ENCODE data around the gene SLC16A3. TPM values are rescaled to one million over a fixed set of nuclear protein-coding genes. Genes with fewer than 3 reads are reported as not detected.

Gene SLC16A3
- polyA plus RNA-seq, 1 of the 3 experiments (the other 2 are of a cell fraction): 70.7 TPM

DNA sequence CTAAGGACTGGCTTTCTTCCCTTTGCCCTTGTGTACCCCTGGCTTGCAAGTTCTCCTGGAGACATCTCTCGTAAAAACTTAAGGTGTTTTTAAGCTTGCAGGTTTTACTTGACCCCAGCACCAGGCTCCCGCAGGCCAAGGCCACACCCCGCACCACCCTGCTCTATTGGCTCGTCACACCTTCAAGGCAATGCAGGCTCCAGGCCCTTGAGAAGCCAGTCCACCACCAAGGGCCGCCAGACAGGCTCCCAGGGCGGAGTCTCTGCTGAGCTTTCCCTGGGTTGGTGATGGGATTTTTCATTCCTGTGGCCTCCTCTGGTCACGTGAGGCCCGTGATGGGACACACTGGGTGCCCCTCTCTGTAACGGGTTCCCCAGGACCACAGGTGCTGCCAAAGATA lies 34.8 kb downstream of the SLC16A3 start:
- no peak overlapping the region for H3K4me2 ChIP-seq
- TF ChIP-seq ZBTB33 (IDR thresholded peaks at IDR 0.05; ENCODE audit: borderline replicate concordance, low read depth) (no peak), TAF1 (IDR thresholded peaks at IDR 0.05; ENCODE audit: borderline replicate concordance, low read depth, low read length) (no peak), SMC3 (IDR thresholded peaks at IDR 0.05; ENCODE audit: low read depth, low read length) (no peak), EP300 (IDR thresholded peaks at IDR 0.05; ENCODE audit: borderline replicate concordance in 1 of 2, low read depth in 1 of 2, low read length in 1 of 2) (no peak), MEF2A (IDR thresholded peaks at IDR 0.05; ENCODE audit: borderline replicate concordance, low read depth) (no peak), RXRA (IDR thresholded peaks at IDR 0.05; ENCODE audit: borderline replicate concordance, low read depth) (no peak), NRF1 (IDR thresholded peaks at IDR 0.05; ENCODE audit: low read depth, low read length) (no peak), ELF1 (IDR thresholded peaks at IDR 0.05) (no peak), RFX5 (IDR thresholded peaks at IDR 0.05; ENCODE audit: low read length) (no peak)
- TF ChIP-seq, protein P1, sequence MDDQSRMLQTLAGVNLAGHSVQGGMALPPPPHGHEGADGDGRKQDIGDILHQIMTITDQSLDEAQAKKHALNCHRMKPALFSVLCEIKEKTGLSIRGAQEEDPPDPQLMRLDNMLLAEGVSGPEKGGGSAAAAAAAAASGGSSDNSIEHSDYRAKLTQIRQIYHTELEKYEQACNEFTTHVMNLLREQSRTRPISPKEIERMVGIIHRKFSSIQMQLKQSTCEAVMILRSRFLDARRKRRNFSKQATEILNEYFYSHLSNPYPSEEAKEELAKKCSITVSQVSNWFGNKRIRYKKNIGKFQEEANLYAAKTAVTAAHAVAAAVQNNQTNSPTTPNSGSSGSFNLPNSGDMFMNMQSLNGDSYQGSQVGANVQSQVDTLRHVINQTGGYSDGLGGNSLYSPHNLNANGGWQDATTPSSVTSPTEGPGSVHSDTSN (IDR thresholded peaks at IDR 0.05): no peak
- TF ChIP-seq, protein P2, sequence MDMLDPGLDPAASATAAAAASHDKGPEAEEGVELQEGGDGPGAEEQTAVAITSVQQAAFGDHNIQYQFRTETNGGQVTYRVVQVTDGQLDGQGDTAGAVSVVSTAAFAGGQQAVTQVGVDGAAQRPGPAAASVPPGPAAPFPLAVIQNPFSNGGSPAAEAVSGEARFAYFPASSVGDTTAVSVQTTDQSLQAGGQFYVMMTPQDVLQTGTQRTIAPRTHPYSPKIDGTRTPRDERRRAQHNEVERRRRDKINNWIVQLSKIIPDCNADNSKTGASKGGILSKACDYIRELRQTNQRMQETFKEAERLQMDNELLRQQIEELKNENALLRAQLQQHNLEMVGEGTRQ (IDR thresholded peaks at IDR 0.05; ENCODE audit: borderline replicate concordance, low read depth, low read length): no peak
- H3K9ac ChIP-seq: no peak overlapping the region
- POLR2A ChIA-PET: interaction anchor here (1.0 kb wide), 1 partner anchor 9 kb away, joined by 5 read pairs; no protein-coding TSS in a partner anchor
- no peak overlapping the region for H3K4me3 ChIP-seq (ENCODE audit: low read depth in 2 of 2, low read length in 1 of 2)
- no peaks in the 10 kb centered on the region for H3K9me2 ChIP-seq
- WGBS (ENCODE audit: low lambda C conversion rate): over 99% methylated on average over 9 of the region's 9 CpGs
- no peaks in the 10 kb centered on the region for H3K27me3 ChIP-seq (ENCODE audit: insufficient read depth)
- peaks cover 17 to 19% of the 10 kb centered on the region in 2 experiments; a peak in 3 of 4 replicates for H3K4me1 ChIP-seq (ENCODE audit: control insufficient read depth in 1 of 2, insufficient read depth in 2 of 2, low read depth in 1 of 2, low read length in 1 of 2)
- DNase-seq: no peak
- H4K20me1 ChIP-seq (ENCODE audit: insufficient read depth): peaks cover 100% of the 10 kb centered on the region
- no peaks in the 10 kb centered on the region for H3K9me3 ChIP-seq
- CTCF ChIA-PET: interaction anchor here (0.8 to 3.8 kb wide), 4 partner anchors 19 to 226 kb away, joined by 3 to 17 read pairs (median 8); partner anchors contain the start of gene DCXR
- H3K27ac ChIP-seq (ENCODE audit: low read depth in 2 of 2, low read length in 1 of 2): no peak overlapping the region
- peaks cover 76 to 87% of the 10 kb centered on the region in 2 experiments for H3K36me3 ChIP-seq (replicated peaks in 1 of 2; ENCODE audit: control insufficient read depth in 1 of 2, insufficient read depth in 2 of 2, low read length in 1 of 2)
- peaks cover 100% of the 10 kb centered on the region for H3K79me2 ChIP-seq (ENCODE audit: insufficient read depth)
- peaks cover 36% of the 10 kb centered on the region for H3F3A ChIP-seq (replicated peaks; ENCODE audit: insufficient read depth)
- H2AFZ ChIP-seq (ENCODE audit: low read depth): no peak overlapping the region

DNA sequence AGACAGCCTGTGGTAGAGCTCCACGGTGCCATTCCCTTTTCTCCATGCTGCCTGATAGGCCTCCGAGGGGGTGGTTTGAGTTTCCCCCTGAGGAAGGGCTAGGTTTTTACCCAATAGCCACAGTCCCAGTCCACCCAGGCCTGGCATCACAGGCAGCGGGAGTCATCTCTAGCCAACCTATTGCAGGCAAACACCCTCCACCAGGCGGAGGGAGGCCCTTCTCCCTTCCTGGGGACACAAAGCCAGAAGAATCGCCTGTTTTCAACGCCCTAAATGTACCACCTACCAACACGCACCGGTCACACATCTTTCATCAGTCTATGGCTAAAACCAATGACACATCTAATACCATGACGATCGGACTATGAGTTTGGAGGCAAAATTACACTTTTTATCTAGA lies 37.3 kb downstream of the SLC16A3 start:
- no peak overlapping the region for H3K9ac ChIP-seq
- TF ChIP-seq RXRA (IDR thresholded peaks at IDR 0.05; ENCODE audit: borderline replicate concordance, low read depth) (no peak), GABPA (IDR thresholded peaks at IDR 0.05; ENCODE audit: low read depth) (no peak)
- H3K9me3 ChIP-seq: no peaks in the 10 kb centered on the region
- no peak for DNase-seq
- H3K27me3 ChIP-seq (ENCODE audit: insufficient read depth): no peaks in the 10 kb centered on the region
- WGBS (ENCODE audit: low lambda C conversion rate): 96% methylated on average over 10 of the region's 10 CpGs
- no peak overlapping the region for H2AFZ ChIP-seq (ENCODE audit: low read depth)
- no peaks in the 10 kb centered on the region for H3K9me2 ChIP-seq
- peaks cover 64 to 73% of the 10 kb centered on the region in 2 experiments for H3K36me3 ChIP-seq (replicated peaks in 1 of 2; ENCODE audit: control insufficient read depth in 1 of 2, insufficient read depth in 2 of 2, low read length in 1 of 2)
- H3K79me2 ChIP-seq (ENCODE audit: insufficient read depth): peaks cover 100% of the 10 kb centered on the region
- ChIA-PET POLR2A (no interaction called here), CTCF (interaction anchor here (1.0 to 3.8 kb wide), 4 partner anchors 22 to 55 kb away, joined by 3 to 17 read pairs (median 4); no protein-coding TSS in a partner anchor)
- peak overlapping the region; percentile 79; the same call in 1 of the 2 replicates for H3K4me2 ChIP-seq
- peaks cover 35% of the 10 kb centered on the region for H3F3A ChIP-seq (replicated peaks; ENCODE audit: insufficient read depth)
- H4K20me1 ChIP-seq (ENCODE audit: insufficient read depth): peaks cover 100% of the 10 kb centered on the region
- peaks cover 37 to 39% of the 10 kb centered on the region in 2 experiments; a peak in 3 of 4 replicates for H3K4me1 ChIP-seq (ENCODE audit: control insufficient read depth in 1 of 2, insufficient read depth in 2 of 2, low read depth in 1 of 2, low read length in 1 of 2)
- peak overlapping the region in 1 of 2 experiments; percentile 92; a peak in 2 of 4 replicates for H3K27ac ChIP-seq (ENCODE audit: low read depth in 2 of 2, low read length in 1 of 2)
- no peak overlapping the region for H3K4me3 ChIP-seq (ENCODE audit: low read depth in 2 of 2, low read length in 1 of 2)

Data from SK-N-SH (cell line).